GM23338 (cell line): ENCODE results near the gene SLC6A18. TPM values are rescaled to one million over a fixed set of nuclear protein-coding genes. Genes with fewer than 3 reads are reported as not detected.
"Not testable (repeated sequence)": the region's sequence is repeated elsewhere in the genome, so short reads cannot be mapped to it uniquely, and the experiment has no call there.

Experiments
- ATAC-seq: fragments of 200-7000 bp; cut with Tn5 transposase; 3 replicates; pipeline ENCODE4 v1.9.1; 2020
- DNase-seq: peaks from one replicate; pipeline ENCODE4 v3.0.0-alpha.2; 2015; ENCODE audit warnings: low spot score
- H2AFZ ChIP-seq: fragments of 200-600 bp; sonication (generic); 2 replicates; pipeline ENCODE4 v1.8.0; 2016; ENCODE audit warnings: antibody characterized with exemption, mild to moderate bottlenecking, moderate library complexity
- H3F3A ChIP-seq: fragments of 200-600 bp; sonication (generic); replicated peaks from 2 replicates; pipeline ENCODE4 v1.8.0; 2017; ENCODE audit warnings: antibody characterized with exemption, mixed run types, low read depth
- H3K27ac ChIP-seq: fragments of 200-600 bp; sonication (generic); 2 replicates; pipeline ENCODE4 v1.6.1; 2016; ENCODE audit warnings: low read depth
- H3K27me3 ChIP-seq: fragments of 200-600 bp; sonication (generic); 2 replicates; pipeline ENCODE4 v1.8.0; 2016; ENCODE audit warnings: mild to moderate bottlenecking, mixed run types, moderate library complexity; ENCODE audit not compliant: insufficient read depth
- H3K36me3 ChIP-seq: fragments of 200-600 bp; sonication (generic); 2 replicates; pipeline ENCODE4 v1.8.0; 2016; ENCODE audit warnings: mild to moderate bottlenecking; ENCODE audit not compliant: insufficient read depth
- H3K4me1 ChIP-seq: fragments of 200-600 bp; sonication (generic); 2 replicates; pipeline ENCODE4 v1.8.0; 2016; ENCODE audit warnings: mild to moderate bottlenecking, moderate library complexity; ENCODE audit not compliant: insufficient read depth
- H3K4me2 ChIP-seq: fragments of 200-600 bp; sonication (generic); 2 replicates; pipeline ENCODE4 v1.7.1; 2017; ENCODE audit warnings: mixed run types
- H3K4me3 ChIP-seq: fragments of 200-600 bp; sonication (generic); 2 replicates; pipeline ENCODE4 v1.6.1; 2016; ENCODE audit warnings: mixed run types
- H3K79me2 ChIP-seq: fragments of 200-600 bp; sonication (generic); replicated peaks from 2 replicates; pipeline ENCODE4 v1.8.0; 2017; ENCODE audit warnings: mild to moderate bottlenecking; ENCODE audit not compliant: insufficient read depth
- H3K9me2 ChIP-seq: fragments of 200-600 bp; sonication (generic); 2 replicates; pipeline ENCODE4 v1.8.0; 2017; ENCODE audit not compliant: insufficient read depth
- H4K20me1 ChIP-seq: fragments of 200-600 bp; sonication (generic); replicated peaks from 2 replicates; pipeline ENCODE4 v1.8.0; 2017; ENCODE audit warnings: mild to moderate bottlenecking; ENCODE audit not compliant: insufficient read depth
- H3K27ac Mint-ChIP-seq: 2 replicates; pipeline ENCODE4 v1.8.0; 2020; ENCODE audit warnings: inconsistent platforms, mild to moderate bottlenecking, moderate library complexity, mixed read lengths
- H3K27me3 Mint-ChIP-seq: 3 replicates; pipeline ENCODE4 v1.8.0; 2022; ENCODE audit warnings: low read depth, mild to moderate bottlenecking, moderate library complexity, mixed read lengths, inconsistent platforms; ENCODE audit not compliant: insufficient read depth, poor library complexity
- H3K36me3 Mint-ChIP-seq: 3 replicates; pipeline ENCODE4 v1.8.0; 2021; ENCODE audit warnings: low read depth, mild to moderate bottlenecking, inconsistent platforms, moderate library complexity, mixed read lengths
- H3K4me1 Mint-ChIP-seq: 3 replicates; pipeline ENCODE4 v1.8.0; 2020; ENCODE audit warnings: mild to moderate bottlenecking, inconsistent platforms, mixed read lengths
- H3K4me3 Mint-ChIP-seq: 3 replicates; pipeline ENCODE4 v1.8.0; 2021; ENCODE audit warnings: moderate library complexity, mild to moderate bottlenecking, inconsistent platforms, mixed read lengths
- H3K9me3 Mint-ChIP-seq: 3 replicates; pipeline ENCODE4 v1.8.0; 2020; ENCODE audit warnings: moderate library complexity, mild to moderate bottlenecking, inconsistent platforms, mixed read lengths
- EZH2phosphoT487 ChIP-seq: fragments of 200-600 bp; sonication (generic); IDR thresholded peaks from one replicate; pipeline ENCODE4 v1.8.1; 2018; ENCODE audit warnings: antibody characterized with exemption; ENCODE audit not compliant: unreplicated experiment
- JUNB ChIP-seq: IDR thresholded peaks from one replicate; pipeline ENCODE4 v1.6.1; 2016; ENCODE audit warnings: antibody characterized with exemption; ENCODE audit not compliant: unreplicated experiment
- POLR2AphosphoS5 ChIP-seq: IDR thresholded peaks from 2 replicates; pipeline ENCODE4 v1.6.1; 2016; ENCODE audit warnings: antibody characterized with exemption, low read depth
- STAT1 ChIP-seq: IDR thresholded peaks from one replicate; pipeline ENCODE4 v1.6.1; 2016; ENCODE audit warnings: antibody characterized with exemption; ENCODE audit not compliant: unreplicated experiment
- ZNF114 ChIP-seq: fragments of 250-450 bp; sonication (Bioruptor Pico); IDR thresholded peaks from 2 replicates; pipeline ENCODE4 v1.5.0; 2020; ENCODE audit warnings: mild to moderate bottlenecking, moderate library complexity
- ZNF331 ChIP-seq: fragments of 250-450 bp; sonication (Bioruptor Pico); IDR thresholded peaks from 2 replicates; pipeline ENCODE4 v1.5.0; 2020; ENCODE audit warnings: low read depth, mild to moderate bottlenecking, moderate library complexity
- ZNF462 ChIP-seq: fragments of 250-450 bp; sonication (Bioruptor Pico); IDR thresholded peaks from 2 replicates; pipeline ENCODE4 v1.5.0; 2020; ENCODE audit warnings: mild to moderate bottlenecking, moderate library complexity
- polyA plus RNA-seq: library from polyadenylated mRNA; unstranded; fragments of >200 nt; fragmentation: Nextera tagmentation; extraction: Ambion mirVana; gene quantifications from 2 replicates; pipeline ENCODE4 v1.2.1, GENCODE V29; 2016
- total RNA-seq: library from RNA; depleted of rRNA; stranded (reverse); fragments of >200 nt; shearing (Covaris generic); gene quantifications from 2 replicates; pipeline ENCODE4 v1.2.3, GENCODE V29; 2014

The SLC6A18 gene
- total and polyA plus RNA-seq, 2 experiments from 2014 or later: not detected

DNA sequence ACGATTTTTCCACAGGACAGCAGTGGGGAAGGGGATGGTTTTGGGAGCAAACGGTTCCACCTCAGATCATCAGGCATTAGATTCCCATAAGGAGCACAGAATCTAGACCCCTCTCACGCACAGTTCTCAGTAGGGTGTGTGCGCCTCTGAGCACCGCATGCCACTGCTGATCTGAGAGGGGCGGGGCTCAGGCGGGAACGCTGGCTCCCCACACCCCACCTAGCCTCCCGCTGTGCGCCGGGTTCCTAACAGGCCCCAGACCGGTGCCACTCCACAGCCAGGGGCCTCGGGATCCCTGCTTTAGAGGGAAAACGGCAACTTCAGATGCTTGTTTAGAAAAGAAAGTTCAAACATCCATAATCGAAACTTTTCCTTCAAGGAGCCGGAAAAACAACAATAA lies 49.3 kb downstream of the SLC6A18 start:
- Histone ChIP-seq H3K4me2 (no peak overlapping the region), H3K4me3 (no peak overlapping the region), H3K9me2 (no peaks in the 10 kb centered on the region), H4K20me1 (no peaks in the 10 kb centered on the region), H3K4me1 (no peaks in the 10 kb centered on the region), H2AFZ (no peak overlapping the region), H3K36me3 (peaks cover 5% of the 10 kb centered on the region; the same call in 1 of the 2 replicates), H3K27ac (no peak overlapping the region), H3K27me3 (no peaks in the 10 kb centered on the region), H3K79me2 (peaks cover 17% of the 10 kb centered on the region), H3F3A (no peaks in the 10 kb centered on the region)
- Mint-ChIP-seq H3K36me3 (peaks cover 43% of the 10 kb centered on the region), H3K27ac (no peak overlapping the region), H3K4me1 (no peaks in the 10 kb centered on the region), H3K4me3 (no peak overlapping the region), H3K9me3 (no peaks in the 10 kb centered on the region), H3K27me3 (peaks cover 5% of the 10 kb centered on the region)
- ATAC-seq (no peak), DNase-seq (no peak)
- TF ChIP-seq POLR2AphosphoS5 (no peak), EZH2phosphoT487 (no peak), ZNF331 (CRISPR knock-in tag) (no peak), ZNF114 (no peak), JUNB (no peak), STAT1 (no peak)

DNA sequence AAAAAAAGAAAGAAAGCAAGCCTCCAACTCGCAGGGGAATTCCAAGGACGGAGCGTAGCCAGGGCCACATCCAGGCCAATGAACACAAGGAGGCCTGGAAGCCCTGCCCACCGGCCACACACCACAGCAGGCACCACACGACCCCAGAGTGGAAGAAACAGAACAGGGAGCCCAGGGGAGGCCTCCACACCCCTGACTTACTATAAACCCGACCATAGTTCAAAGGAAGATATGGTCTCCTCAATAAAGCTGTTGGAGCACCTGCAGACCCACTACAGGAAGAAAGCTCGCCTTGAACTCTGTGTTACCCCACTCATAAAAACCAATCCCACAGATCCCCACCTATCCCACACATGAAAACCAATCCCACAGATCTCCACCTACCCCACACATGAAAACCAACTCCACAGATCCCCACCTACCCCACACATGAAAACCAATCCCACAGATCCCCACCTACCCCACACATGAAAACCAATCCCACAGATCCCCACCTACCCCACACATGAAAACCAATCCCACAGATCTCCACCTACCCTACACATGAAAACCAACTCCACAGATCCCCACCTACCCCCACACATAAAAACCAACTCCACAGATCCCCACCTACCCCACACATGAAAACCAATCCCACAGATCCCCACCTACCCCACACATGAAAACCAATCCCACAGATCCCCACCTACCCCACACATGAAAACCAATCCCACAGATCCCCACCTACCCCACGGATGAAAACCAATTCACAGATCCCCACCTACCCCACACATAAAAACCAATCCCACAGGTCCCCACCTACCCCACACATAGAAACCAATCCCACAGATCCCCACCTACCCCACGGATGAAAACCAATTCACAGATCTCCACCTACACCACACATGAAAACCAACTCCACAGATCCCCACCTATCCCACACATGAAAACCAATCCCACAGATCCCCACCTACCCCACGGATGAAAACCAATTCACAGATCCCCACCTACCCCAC lies 50.5 kb downstream of the SLC6A18 start:
- not testable (repeated sequence) for H3K27ac ChIP-seq, H3K9me2 ChIP-seq, H3K27me3 ChIP-seq, ATAC-seq, H4K20me1 ChIP-seq, H3K4me1 Mint-ChIP-seq, H3K36me3 ChIP-seq, H3K4me2 ChIP-seq, H3K27ac Mint-ChIP-seq, H3K4me3 ChIP-seq, H3K4me3 Mint-ChIP-seq, H3K27me3 Mint-ChIP-seq, H3K4me1 ChIP-seq, H2AFZ ChIP-seq, DNase-seq, H3F3A ChIP-seq, H3K9me3 Mint-ChIP-seq
- H3K79me2 ChIP-seq: peaks cover 17% of the 10 kb centered on the region
- peaks cover 35% of the 10 kb centered on the region for H3K36me3 Mint-ChIP-seq

DNA sequence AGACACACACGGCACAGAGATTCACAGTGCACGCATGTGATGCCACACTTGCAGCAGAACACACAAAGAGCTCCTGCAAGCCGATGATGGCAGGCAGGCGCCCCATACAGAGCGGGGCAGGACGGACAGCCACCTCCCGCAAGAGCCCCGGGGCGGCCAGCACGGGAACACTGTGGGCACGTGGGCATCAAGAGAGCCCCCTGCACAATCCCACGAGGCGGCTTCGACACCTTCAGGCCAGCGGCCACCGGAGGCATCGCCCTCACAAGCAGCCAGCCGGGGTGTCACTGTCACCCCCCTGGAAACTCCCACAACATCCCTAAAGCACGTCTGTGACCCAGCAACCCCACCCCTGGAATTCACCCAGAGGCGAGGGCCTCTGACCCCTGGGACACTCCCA lies 51.7 kb downstream of the SLC6A18 start:
- Histone ChIP-seq H3K79me2 (peaks cover 25% of the 10 kb centered on the region), H3F3A (no peaks in the 10 kb centered on the region), H3K27me3 (no peaks in the 10 kb centered on the region), H3K27ac (no peak overlapping the region), H3K4me1 (no peaks in the 10 kb centered on the region), H3K4me2 (no peak overlapping the region), H4K20me1 (no peaks in the 10 kb centered on the region), H3K4me3 (no peak overlapping the region), H3K9me2 (no peaks in the 10 kb centered on the region), H3K36me3 (0 out of 2 replicates have a peak, but pooled peaks cover 5% of the 10 kb centered on the region), H2AFZ (no peak overlapping the region)
- Mint-ChIP-seq H3K9me3 (no peaks in the 10 kb centered on the region; the same call in 2 of the 3 replicates), H3K4me1 (no peaks in the 10 kb centered on the region), H3K27me3 (peaks cover 2% of the 10 kb centered on the region), H3K36me3 (peaks cover 30% of the 10 kb centered on the region), H3K27ac (no peak overlapping the region), H3K4me3 (no peak overlapping the region)
- no peak for ATAC-seq
- no peak for DNase-seq
- TF ChIP-seq ZNF462 (no peak), EZH2phosphoT487 (no peak)
